Right ventricle myocardium inferior (tissue), 1 donor: ENCODE results near the gene PGA3. TPM values are rescaled to one million over a fixed set of nuclear protein-coding genes. Genes with fewer than 3 reads are reported as not detected.
"Not testable (repeated sequence)": the region's sequence is repeated elsewhere in the genome, so short reads cannot be mapped to it uniquely, and the experiment has no call there.

Experiments
- ATAC-seq: fragments of 200-7000 bp; cut with Tn5 transposase; one replicate; pipeline ENCODE4 v1.9.1; 2020; ENCODE audit warnings: mild to moderate bottlenecking, moderate library complexity
- DNase-seq: peaks from one replicate; pipeline ENCODE4 v3.0.0; 2021; ENCODE audit errors: missing footprints
- intact Hi-C: fragments of 100-400 bp; cut with DNase I; formaldehyde crosslinking; loops from one replicate; pipeline ENCODE4 v1.11.0; 2022
- total RNA-seq: library from RNA; stranded (reverse); fragmentation: NEBNext Ultra II Directional; extraction: Animal tissue kit (Norgen Biotek cat#: 25700); gene quantifications from one replicate; pipeline ENCODE4 v1.2.1, GENCODE V29; 2021
- donor health status: DM: no; HTN: yes; CAD: no; lungs with severe emphysema.

PGA3 gene
- total RNA-seq, 1 donor from 2014 or later, result 1.2 TPM

- DNase-seq (no peak), ATAC-seq (no peak)
- intact Hi-C loops, result no loop called here
These were observed 35.1 kb upstream of the PGA3 start for GRCh38 chr11:61168042-61168688.

- ATAC-seq (no peak), DNase-seq (no peak)
- intact Hi-C loops, result no loop called here
These were observed 34.5 kb upstream of the PGA3 start for GRCh38 chr11:61168800-61169199.

DNA sequence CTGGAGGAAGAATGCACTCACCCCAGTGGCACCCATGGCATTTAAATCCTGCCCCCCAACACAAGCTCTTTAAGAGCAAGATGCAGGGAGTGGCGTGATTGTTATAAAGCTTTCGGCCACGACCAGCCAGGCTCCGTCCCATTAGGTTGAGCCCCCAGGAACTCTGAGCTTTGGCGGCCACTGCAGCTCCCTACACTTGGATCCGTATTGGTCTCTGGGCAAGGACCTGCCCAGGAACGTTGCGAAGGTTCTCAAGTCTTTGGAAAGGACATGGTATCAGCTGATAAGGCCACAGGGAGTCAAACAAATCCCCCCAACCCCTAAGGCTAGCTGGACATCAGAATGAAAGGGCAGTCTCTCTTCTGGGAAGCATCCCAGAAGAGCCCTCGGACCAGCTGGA, 32.7 kb upstream of the PGA3 start:
- DNase-seq (no peak), ATAC-seq (no peak)
- intact Hi-C loops, result no loop called here

DNA sequence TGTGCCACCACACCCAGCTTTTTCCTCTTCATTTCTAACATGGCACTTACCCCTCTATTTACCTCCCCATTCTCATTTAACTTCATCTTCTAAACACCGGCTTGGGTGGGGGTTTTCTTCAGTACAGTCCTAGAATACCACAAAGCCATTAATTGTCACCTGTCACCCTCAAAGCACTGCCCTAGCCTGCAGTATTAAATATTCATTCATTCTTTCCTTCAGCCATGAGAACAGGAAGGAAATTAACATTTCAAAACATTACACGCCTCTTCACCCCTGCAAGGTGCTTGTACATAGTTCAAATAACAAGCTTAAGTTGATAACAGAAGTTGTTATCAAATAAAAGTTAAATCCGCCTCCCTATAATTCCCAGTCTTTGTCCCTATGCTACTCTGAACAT, 31.4 kb upstream of the PGA3 start:
- ATAC-seq (no peak), DNase-seq (no peak)
- intact Hi-C loops, result no loop called here

DNA sequence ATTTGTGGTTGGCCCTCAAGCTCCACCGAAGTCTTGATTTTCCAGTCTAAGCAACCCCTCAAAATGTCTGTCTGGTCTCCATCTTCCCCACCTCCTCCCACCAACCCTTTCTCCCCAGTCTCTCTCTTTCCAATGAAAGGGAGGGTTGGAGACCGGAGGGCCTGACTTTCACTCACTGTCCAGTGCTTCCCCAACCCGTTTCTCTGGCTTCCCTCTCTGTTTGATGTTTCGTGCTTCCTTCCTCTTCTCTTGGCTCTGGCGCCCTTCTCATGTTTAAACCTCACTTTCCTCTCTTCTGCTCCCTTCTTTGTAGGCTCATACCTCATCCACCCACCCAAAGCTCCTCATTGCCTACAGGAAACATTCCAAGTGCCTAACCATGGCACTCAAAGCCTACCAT, 31.0 kb upstream of the PGA3 start:
- DNase-seq (no peak), ATAC-seq (no peak)
- intact Hi-C loops, result no loop called here

DNA sequence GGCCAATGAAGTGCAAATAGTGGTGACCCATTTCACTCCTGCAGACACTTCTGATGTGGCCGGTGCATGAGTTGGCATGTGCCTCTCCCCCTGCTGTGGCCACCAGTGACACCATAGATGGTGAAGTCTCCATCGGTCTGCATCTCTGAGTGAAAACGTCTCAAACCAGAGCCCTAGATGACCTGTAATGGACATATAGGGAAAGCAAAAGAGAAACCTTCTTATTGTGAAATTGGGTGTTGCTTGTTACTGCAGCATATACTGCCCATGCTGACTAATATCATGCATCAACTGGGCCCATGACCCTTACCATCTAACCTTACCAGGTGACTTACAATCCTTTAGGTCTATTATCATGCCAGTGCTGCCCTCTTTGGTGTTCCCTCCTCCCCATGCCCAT, 30.4 kb upstream of the PGA3 start:
- DNase-seq, result no peak
- no peak for ATAC-seq
- intact Hi-C loops, result no loop called here

DNA sequence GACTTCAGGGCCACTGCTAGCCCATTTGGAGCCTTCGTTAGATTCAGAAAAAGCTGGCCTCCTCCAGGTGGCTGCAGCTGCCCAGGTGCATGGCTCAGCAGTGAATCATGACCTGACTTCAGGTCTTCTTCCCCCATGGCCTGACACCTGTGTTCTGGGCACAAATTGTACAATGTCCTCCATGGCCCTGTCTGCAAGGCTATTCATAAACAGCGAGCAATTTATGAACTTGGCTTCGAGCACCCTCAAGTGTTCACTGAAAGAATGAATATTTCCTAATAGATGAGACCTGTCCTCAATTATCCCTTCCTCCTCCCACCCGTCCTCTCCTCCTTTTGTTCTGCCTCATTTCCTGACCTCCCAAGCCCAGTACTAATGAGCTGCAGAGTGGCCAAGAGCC, 29.9 kb upstream of the PGA3 start:
- intact Hi-C loops, result no loop called here
- DNase-seq, result no peak
- ATAC-seq, result no peak

DNA sequence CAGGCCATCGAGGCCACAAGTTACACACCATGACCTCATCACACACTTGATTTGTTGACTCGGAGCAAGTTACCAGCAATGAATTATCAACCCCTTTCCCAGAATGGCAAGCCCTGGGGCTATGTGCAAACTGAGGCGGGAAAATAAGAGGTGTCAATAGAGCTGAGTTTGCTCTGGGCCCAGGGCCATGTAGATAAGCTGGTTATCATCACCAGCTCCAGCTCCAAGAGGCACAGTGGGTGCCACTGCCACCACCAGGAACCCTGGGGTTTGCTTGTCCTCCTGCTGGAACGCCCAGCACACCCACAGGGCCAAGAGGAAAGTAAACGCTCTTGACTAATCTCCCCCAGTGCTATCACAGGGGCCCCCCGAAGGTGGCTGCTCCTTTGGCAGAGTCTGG, 29.0 kb upstream of the PGA3 start:
- no peak for ATAC-seq
- intact Hi-C loops, result no loop called here
- DNase-seq, result no peak

GRCh38 chr11:61174949-61175348, 28.4 kb upstream of the PGA3 start:
- DNase-seq (no peak), ATAC-seq (no peak)
- intact Hi-C loops, result no loop called here

- no peak for ATAC-seq
- DNase-seq, result no peak
- intact Hi-C loops, result no loop called here
These were observed 26.9 kb upstream of the PGA3 start for GRCh38 chr11:61176446-61176845.

DNA sequence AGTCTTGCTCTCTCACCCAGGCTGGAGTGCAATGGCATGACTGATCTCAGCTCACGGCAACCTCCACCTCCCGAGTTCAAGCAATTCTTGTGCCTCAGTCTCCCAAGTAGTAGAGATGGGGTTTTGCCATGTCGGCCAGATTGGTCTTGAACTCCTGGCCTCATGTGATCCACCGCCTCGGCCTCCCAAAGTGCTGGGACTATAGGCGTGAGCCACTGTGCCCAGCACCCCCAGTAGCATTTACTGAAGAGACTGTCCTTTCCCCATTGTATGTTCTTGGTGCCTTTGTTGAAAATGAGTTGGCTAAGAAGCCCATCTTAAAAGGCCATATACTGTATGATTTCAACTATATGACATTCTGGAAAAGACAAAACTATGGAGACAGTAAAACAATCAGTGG, 23.1 kb upstream of the PGA3 start:
- ATAC-seq, intact Hi-C loops, DNase-seq: not testable (repeated sequence)

DNA sequence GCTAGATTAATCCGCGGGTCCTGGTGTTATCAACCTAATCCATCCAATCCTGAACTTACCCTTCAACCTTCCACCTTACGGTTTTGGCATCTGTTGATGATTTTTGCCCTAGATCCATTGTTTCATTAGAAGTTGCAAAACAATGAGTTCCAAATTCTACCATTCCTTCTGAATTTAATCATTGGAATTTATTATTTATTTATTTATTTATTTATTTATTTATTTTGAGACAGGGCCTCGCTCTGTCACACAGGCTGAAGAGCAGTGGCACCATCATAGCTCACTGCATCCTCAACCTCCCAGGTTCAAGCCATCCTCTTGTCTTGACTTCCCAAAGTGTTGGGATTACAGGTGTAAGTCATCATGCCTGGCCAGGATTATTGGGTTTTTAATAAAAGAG, 21.8 kb upstream of the PGA3 start:
- intact Hi-C loops, result no loop called here

DNA sequence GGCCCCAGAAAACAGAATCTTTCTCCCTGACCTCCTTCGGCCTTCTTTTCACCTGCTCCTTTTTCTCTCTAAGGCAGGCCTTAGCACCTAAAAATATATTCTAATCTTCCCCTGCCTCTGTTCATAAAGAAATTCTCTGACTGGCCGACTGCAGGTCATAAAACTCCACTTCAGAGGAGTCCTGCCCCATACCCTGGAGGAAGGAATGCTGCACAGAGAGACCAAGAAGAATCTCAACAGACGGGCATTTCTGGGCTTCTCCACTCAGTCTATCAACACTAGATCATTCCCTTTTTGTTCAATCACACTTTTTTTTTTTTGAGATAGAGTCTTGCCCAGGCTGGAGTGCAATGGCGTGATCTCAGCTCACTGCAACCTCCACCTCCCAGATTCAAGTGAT, 19.7 kb upstream of the PGA3 start:
- no peak for ATAC-seq
- no peak for DNase-seq
- intact Hi-C loops, result no loop called here

More for the DNA sequence above, 21.8 kb upstream of the PGA3 start:
- ATAC-seq (no peak), DNase-seq (no peak)

DNA sequence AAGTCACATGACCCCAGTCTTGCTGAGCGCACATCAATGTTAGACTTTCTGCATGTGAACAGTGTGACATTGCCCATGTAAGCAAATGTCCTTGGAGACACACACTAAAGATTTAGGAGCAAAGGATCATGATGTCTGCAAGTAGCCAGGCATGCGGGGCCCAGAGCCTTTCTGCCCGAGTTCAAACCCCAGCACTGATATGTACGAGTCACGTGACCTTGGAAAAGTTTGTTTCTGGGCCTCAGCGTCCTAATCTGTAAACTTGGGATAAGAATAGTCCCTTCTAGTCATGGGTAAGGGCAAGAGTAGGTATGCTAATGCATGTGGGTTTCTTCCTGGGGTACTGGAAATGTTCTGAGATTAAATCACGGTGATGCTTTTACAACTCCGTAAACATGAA, 16.8 kb upstream of the PGA3 start:
- intact Hi-C loops, result loop anchor here (2.0 kb wide), 2 partner anchors 216 to 356 kb away; partner anchors contain the start of gene CD6
- ATAC-seq (no peak), DNase-seq (no peak)

DNA sequence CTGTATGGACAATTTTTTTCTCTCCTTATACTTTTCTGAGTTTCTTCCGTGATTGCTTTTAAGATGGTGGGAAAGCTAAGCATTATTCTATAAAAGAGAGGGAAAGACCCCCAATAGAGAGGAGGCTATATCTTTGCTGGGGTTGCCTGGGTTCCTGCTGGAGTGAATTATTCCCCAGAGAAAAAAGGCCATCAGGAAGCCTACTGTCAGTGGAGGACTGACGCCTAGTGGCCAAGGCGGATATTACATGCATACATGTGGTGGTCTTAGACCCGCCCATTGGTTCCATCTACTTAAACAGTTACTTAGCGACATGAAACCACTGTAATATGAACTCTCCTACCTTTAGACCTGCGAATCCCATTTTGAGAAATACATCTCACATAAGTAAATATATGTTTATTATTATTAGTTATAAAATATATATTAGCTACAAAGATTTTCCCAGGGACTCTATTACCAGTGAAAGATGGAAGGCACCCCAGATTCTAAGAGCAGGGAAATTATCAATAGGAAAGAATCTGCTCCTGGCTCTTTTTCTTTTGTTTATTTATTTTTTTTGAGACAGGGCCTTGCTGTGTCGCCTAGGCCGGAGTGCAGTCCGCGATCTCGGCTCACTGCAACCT, 15.7 kb upstream of the PGA3 start:
- ATAC-seq (peak; percentile 72), DNase-seq (peak; percentile 77)
- intact Hi-C loops, result loop anchor here (2.0 kb wide), 2 partner anchors 217 to 357 kb away; partner anchors contain the start of gene CD6

GRCh38 chr11:61189933-61190332, 13.4 kb upstream of the PGA3 start:
- DNase-seq, result no peak
- intact Hi-C loops, result no loop called here
- no peak for ATAC-seq

DNA sequence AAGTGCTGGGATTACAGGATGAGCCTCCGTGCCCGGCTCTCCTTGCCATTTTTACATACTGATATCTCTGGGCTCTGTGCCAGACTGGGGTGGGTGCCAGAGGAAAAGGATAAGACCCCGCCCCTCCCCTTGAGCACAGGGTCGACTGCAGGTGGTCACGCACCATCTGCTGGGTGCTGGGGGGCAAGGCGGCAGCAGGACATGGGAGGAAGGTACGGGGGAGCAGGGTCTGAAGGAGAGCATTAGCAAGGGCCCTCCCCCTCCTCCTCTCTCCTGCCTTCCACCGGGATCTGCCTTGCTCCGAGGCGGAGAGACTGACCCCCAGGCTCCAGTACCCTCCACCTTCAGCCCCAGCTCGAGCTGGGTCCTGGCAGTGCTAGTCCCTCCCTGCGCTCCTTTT, 9.7 kb upstream of the PGA3 start:
- ATAC-seq (no peak), DNase-seq (no peak)
- intact Hi-C loops, result no loop called here

DNA sequence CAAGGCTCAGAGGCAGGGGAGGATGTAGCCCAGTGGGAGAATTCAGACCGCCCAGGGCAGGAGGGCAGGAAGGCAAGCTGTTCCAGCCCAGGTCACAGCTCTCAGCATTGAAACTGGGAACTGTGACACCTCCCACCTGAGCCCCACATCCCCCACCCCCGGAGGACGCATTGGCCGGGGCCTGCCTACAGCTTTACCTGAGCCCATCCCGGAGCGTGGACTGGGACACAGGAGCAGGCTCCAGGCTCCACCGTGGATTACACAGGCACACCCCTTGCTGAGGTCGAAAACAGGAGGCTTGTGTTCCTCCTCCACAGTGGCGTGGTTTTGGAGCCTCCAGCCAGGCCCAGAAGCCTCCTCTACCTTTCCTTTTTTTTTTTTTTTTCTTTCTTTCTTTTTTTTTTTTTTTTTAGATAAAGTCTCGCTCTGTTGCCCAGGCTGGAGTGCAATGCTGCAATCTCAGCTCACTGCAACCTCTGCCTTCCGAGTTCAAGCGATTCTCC, 9.1 kb upstream of the PGA3 start:
- no peak for ATAC-seq
- intact Hi-C loops, result no loop called here
- no peak for DNase-seq

- ATAC-seq, result no peak
- intact Hi-C loops, result no loop called here
- DNase-seq, result no peak
These were observed 8.2 kb upstream of the PGA3 start for GRCh38 chr11:61194981-61195695.

DNA sequence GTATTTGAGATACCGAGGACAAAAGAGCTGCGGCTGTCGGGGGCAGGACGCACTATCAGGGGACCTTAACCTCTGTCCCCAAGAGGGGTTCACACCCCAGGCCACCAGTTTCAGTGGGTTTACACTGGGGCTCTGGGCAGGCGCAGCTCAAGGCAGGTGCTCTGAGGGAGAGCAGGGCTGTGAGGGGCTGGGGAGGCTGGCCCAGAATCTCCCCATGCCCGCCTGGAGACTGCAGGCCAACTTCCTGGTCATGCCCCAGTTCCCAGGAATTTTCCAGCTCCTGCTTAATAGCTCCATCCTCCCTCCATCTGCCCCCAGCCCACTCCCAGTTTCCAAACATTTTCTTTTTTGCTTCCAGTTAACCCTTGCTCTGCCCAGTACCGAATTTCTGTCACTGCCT, 7.6 kb upstream of the PGA3 start:
- DNase-seq, result no peak
- intact Hi-C loops, result no loop called here
- ATAC-seq, result no peak
